Measurements from ENCODE around the gene KCNJ12. TPM values are rescaled to one million over a fixed set of nuclear protein-coding genes. Genes with fewer than 3 reads are reported as not detected.

Gene KCNJ12
- total RNA-seq, 2 donors from 2014 or later, result 0.52 to 0.99 TPM

DNA sequence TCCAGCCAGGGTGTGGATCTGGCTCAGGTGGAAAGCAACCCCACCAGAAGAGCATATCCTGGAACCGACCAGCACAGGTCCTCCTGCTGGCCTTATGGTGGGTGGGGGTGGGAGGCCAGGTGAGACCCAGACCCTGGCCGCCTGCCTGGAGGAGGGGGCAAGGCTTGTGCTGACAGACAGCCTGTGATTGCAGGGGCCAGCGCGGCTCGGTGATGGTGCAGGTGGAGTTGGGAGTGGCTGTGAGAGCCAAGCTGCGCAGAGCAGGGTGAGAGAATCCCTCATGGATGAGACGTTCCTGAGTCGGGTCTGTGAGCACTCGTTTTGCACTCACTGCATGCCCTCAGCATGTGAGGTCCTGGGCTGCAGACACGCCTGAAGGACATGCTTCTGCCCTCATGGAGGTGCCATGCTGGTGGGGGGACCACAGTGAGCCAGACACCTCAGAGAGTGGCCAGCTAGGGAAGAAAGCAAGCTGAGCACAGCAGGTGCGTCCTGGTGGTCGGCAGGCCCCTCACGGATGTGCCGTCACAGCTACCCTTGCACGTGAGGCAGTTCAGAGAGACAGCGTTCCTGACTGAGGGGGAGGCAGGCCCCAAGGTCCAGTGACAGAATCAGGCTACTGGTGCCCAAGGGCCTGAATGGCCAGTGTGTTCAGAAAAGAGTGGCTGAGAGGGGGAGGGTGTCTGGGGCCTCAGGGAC is 3.8 kb upstream of the KCNJ12 start:
- no peak for DNase-seq
- Histone ChIP-seq H3K27me3 (peaks cover 0 to 15% of the 10 kb centered on the region in 2 donors), H3K4me1 (peaks cover 14% of the 10 kb centered on the region), H3K9me3 (no peaks in the 10 kb centered on the region), H3K36me3 (replicated peaks in 1 of 2; ENCODE audit: insufficient read depth in 1 of 2, low read depth in 2 of 2) (no peaks in the 10 kb centered on the region), H3K27ac (no peak overlapping the region), H3K4me3 (no peak overlapping the region)
- 57 to 65% methylated on average over 9 to 16 of the region's 16 CpGs for WGBS, 2 donors
- ATAC-seq, result no peak
- intact Hi-C loops (cut with DNase I), result no loop called here
- no peak for TF ChIP-seq POLR2A (IDR thresholded peaks at IDR 0.05)
- TF ChIP-seq, protein P1, sequence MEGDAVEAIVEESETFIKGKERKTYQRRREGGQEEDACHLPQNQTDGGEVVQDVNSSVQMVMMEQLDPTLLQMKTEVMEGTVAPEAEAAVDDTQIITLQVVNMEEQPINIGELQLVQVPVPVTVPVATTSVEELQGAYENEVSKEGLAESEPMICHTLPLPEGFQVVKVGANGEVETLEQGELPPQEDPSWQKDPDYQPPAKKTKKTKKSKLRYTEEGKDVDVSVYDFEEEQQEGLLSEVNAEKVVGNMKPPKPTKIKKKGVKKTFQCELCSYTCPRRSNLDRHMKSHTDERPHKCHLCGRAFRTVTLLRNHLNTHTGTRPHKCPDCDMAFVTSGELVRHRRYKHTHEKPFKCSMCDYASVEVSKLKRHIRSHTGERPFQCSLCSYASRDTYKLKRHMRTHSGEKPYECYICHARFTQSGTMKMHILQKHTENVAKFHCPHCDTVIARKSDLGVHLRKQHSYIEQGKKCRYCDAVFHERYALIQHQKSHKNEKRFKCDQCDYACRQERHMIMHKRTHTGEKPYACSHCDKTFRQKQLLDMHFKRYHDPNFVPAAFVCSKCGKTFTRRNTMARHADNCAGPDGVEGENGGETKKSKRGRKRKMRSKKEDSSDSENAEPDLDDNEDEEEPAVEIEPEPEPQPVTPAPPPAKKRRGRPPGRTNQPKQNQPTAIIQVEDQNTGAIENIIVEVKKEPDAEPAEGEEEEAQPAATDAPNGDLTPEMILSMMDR (IDR thresholded peaks at IDR 0.05), result no peak

DNA sequence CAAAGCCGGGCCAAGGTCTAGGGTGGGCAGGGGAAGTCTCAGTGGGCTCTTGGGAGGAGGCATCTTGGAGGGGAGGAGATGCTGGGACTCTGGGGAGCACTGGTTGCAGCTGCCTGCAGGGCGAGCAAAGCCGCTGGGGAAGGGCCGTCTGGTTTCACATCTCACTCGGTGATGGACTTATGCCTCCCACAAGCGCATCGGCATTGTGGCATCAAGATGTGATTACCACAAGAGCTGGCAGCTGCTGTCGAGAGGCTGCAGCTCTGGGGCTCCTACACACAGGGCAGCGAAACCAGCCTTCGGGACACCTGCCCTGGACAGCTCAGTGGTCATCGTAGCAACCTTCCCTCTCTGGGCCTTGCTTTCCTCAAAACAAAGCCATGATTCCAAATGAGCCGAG is 3.1 kb upstream of the KCNJ12 start:
- no peaks in the 10 kb centered on the region for H3K36me3 ChIP-seq (replicated peaks in 1 of 2; ENCODE audit: insufficient read depth in 1 of 2, low read depth in 2 of 2)
- TF ChIP-seq POLR2A (IDR thresholded peaks at IDR 0.05), result no peak
- TF ChIP-seq, protein P1 (IDR thresholded peaks at IDR 0.05), result no peak
- H3K27me3 ChIP-seq, result peaks cover 0 to 20% of the 10 kb centered on the region in 2 donors
- H3K27ac ChIP-seq, result no peak overlapping the region
- intact Hi-C loops (cut with DNase I), result no loop called here
- ATAC-seq (no peak), DNase-seq (no peak)
- WGBS, 2 donors, result 57 to 61% methylated on average over 3 to 12 of the region's 12 CpGs
- no peak overlapping the region for H3K4me3 ChIP-seq
- peaks cover 21% of the 10 kb centered on the region for H3K4me1 ChIP-seq
- H3K9me3 ChIP-seq, result no peaks in the 10 kb centered on the region

GRCh38 chr17:21373696-21374440 is 2.3 kb upstream of the KCNJ12 start:
- peaks cover 0 to 25% of the 10 kb centered on the region in 2 donors for H3K27me3 ChIP-seq
- H3K36me3 ChIP-seq (replicated peaks in 1 of 2; ENCODE audit: insufficient read depth in 1 of 2, low read depth in 2 of 2), result no peaks in the 10 kb centered on the region
- H3K4me3 ChIP-seq, result no peak overlapping the region
- 40 to 46% methylated on average over 10 to 17 of the region's 17 CpGs for WGBS, 2 donors
- no peak for ATAC-seq
- no peak for DNase-seq
- H3K4me1 ChIP-seq, result peaks cover 25% of the 10 kb centered on the region
- no peak for TF ChIP-seq POLR2A (IDR thresholded peaks at IDR 0.05)
- TF ChIP-seq, protein P1 (IDR thresholded peaks at IDR 0.05), result no peak
- no peak overlapping the region for H3K27ac ChIP-seq
- intact Hi-C loops (cut with DNase I), result no loop called here
- H3K9me3 ChIP-seq, result no peaks in the 10 kb centered on the region

DNA sequence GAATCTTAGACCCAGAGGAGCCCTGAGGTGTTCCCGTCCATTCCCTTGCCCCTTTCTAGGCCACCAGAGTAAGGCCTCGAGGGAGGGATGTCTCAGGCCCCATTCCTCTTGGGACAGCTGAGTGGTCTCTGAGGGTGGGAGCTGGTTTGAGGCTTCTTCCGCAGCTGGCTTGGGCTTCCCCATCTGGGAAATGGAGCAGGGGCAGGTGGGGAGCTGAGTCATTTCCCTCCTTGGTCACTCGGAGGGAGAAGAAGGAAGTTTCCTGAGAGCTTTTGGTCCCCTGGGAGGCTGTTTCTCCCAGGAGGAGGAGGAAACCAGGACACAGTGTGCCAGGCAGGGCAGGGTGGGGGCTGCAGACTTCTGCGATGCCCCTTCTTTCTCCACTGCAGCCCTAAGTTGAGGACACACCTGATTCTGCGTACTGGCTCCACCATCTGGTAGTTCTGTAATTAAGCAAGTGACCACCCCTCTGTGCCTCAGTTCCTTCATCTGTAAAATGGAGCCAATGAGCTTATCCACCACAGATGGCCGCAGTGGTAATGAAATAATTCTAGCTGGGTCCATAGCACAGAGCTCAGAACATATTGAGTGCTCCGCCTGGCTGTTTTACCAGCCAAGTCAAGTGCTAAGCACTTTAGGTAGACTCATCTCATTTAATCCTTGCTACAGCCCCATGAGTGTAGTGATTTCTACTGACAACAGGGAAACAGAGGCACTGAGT is 1.6 kb upstream of the KCNJ12 start:
- peaks cover 31% of the 10 kb centered on the region for H3K4me1 ChIP-seq
- intact Hi-C loops (cut with DNase I), result no loop called here
- H3K36me3 ChIP-seq (replicated peaks in 1 of 2; ENCODE audit: insufficient read depth in 1 of 2, low read depth in 2 of 2), result no peaks in the 10 kb centered on the region
- no peak overlapping the region for H3K4me3 ChIP-seq
- ATAC-seq, result no peak
- no peak for DNase-seq
- TF ChIP-seq POLR2A (IDR thresholded peaks at IDR 0.05), result no peak
- TF ChIP-seq, protein P1 (IDR thresholded peaks at IDR 0.05), result no peak
- H3K27ac ChIP-seq, result no peak overlapping the region
- 56 to 62% methylated on average over 5 to 8 of the region's 8 CpGs for WGBS, 2 donors
- H3K27me3 ChIP-seq, result peaks cover 0 to 25% of the 10 kb centered on the region in 2 donors
- no peaks in the 10 kb centered on the region for H3K9me3 ChIP-seq
